ENCODE results near the gene RNF5. TPM values are rescaled to one million over a fixed set of nuclear protein-coding genes. Genes with fewer than 3 reads are reported as not detected.
A peak's percentile ranks its signal among the peaks of the same experiment; 100 is the strongest.

The RNF5 gene, protein sequence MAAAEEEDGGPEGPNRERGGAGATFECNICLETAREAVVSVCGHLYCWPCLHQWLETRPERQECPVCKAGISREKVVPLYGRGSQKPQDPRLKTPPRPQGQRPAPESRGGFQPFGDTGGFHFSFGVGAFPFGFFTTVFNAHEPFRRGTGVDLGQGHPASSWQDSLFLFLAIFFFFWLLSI
- 10 to 100 TPM; 63.5 to 68.4 TPM for total RNA-seq

DNA sequence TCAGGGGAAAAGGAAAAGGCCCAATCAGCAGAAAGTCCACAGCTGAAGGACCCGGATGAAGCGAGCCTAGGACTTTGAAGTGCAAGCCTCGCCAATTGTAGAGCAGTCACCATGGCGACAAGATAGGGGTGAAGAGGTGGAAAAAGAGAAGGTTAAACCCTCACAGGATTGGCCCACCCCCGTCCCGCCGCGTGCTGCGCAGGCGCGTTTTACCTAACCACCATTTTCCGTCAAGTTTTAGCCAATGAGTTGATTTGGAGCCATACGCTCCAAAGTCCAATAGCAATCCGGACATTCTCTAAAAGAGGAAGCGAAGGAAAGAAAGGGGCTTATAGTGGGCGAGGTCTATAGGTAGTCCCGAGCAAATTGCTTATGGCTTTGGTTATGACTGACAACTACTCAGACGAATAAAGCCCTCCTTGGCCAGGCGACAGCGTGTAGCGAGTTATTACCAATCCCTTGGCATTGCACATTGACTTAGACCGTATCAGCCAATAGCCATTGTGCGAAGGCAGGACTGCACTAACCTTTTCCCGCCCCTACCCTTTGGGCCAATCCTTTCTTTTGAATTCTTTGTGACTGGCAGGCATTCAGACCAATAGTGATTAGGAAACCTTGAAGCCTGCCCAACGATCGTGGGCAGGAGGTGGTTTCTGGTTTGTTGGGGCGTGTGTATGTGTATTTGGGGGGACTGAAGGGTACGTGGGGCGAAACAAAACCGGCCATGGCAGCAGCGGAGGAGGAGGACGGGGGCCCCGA is at the start of gene RNF5:
Gene RNF5 (plus strand): TSS at position 618 of the 759 bp plus-strand sequence. CDS start 107 bp downstream, at position 725.
- ATAC-seq (ENCODE audit: insufficient number of reproducible peaks, low FRiP score, low read depth) (peak; percentile 84), DNase-seq (ENCODE audit: low spot score) (peak; percentile 100)
- H3K9me3 ChIP-seq = no peaks in the 10 kb centered on the region
- TF ChIP-seq, protein P1, sequence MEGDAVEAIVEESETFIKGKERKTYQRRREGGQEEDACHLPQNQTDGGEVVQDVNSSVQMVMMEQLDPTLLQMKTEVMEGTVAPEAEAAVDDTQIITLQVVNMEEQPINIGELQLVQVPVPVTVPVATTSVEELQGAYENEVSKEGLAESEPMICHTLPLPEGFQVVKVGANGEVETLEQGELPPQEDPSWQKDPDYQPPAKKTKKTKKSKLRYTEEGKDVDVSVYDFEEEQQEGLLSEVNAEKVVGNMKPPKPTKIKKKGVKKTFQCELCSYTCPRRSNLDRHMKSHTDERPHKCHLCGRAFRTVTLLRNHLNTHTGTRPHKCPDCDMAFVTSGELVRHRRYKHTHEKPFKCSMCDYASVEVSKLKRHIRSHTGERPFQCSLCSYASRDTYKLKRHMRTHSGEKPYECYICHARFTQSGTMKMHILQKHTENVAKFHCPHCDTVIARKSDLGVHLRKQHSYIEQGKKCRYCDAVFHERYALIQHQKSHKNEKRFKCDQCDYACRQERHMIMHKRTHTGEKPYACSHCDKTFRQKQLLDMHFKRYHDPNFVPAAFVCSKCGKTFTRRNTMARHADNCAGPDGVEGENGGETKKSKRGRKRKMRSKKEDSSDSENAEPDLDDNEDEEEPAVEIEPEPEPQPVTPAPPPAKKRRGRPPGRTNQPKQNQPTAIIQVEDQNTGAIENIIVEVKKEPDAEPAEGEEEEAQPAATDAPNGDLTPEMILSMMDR (IDR thresholded peaks at IDR 0.05) = no peak
- peaks cover 5% of the 10 kb centered on the region for H3K36me3 ChIP-seq
- H3K4me1 ChIP-seq (ENCODE audit: control insufficient read depth in 1 of 2, low read depth in 2 of 2) = peaks cover 22 to 40% of the 10 kb centered on the region in 2 donors
- H3K27ac ChIP-seq = peak within 1 kb of the TSS; percentile 94 to 96
- peak within 1 kb of the TSS; percentile 98 for H3K4me3 ChIP-seq
- no peaks in the 10 kb centered on the region for H3K27me3 ChIP-seq (replicated peaks; ENCODE audit: insufficient read depth)

DNA sequence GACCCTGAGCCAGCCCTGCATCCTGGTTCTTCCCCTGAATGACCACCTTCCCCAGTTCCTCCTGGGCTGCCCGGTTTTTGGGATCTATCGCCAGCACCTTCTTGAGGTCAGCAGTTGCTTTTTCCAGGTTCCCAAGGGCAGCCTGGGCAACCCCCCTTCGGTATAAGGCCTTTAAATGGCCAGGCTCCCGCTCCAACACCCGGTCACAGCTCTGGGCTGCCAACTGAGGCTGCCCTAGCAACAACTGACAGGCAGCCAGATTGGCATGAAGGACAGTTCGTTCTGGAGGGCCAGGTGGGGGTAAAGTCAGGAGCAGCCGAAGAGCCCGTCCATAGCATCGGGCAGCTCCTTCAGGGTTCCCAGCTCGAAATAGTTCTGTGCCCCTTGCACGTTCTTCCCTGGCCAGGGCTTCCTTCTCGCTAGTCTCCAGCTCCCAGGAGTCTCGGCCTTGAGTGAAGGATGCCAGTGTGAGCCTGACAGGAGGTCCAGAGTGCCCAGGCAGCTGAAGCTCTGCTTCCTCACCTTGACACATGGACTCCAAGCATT is 49.4 kb upstream of the RNF5 start:
- DNase-seq (ENCODE audit: low spot score) = no peak
- Histone ChIP-seq H3K4me3 (peak overlapping the region; percentile 90), H3K36me3 (peaks cover 17% of the 10 kb centered on the region)

DNA sequence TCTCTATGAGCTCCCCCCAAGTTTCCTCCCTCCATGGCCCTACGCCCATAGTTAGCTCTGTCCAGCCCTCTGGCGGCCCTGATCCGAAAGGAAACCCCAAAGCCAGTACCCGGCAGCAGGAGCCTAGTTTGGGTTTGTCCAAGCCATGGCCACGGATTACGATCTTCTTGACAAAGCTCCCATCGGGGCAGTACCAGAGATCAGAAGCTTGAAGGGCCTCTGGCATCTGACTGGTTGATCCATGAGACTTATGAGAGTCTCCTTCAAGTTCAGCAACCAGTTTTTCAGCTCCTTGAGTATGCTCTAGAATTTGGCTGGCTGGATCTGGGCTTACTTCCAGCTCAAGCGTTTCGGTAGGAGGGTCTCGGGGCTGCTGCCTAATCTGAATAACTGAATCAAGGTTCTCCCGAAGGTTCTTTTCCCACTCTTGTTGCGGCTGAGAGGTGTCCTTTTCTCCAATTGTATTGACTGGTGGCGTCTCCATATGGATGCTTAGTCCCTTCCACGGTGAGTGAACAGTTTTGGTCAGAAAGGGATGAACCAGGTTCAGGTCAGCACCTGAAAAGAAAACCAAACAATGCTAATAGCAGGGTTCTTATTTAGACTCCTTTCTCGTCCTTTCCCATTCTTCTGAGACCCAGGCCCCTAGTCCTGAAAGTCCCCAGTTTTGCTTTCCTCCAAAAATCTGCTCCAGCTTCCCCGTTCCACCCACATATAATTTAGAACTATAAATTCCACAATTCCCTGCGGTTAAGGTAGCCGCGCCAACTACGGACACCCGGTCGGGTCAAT is 48.7 kb upstream of the RNF5 start:
- peak overlapping the region; percentile 90 for H3K4me3 ChIP-seq
- TF ChIP-seq, protein P1 (IDR thresholded peaks at IDR 0.05) = no peak
- no peaks in the 10 kb centered on the region for H3K27me3 ChIP-seq (replicated peaks; ENCODE audit: insufficient read depth)
- peak overlapping the region; percentile 91 to 93 for H3K27ac ChIP-seq
- H3K4me1 ChIP-seq (ENCODE audit: control insufficient read depth in 1 of 2, low read depth in 2 of 2) = peaks cover 19 to 32% of the 10 kb centered on the region in 2 donors
- H3K36me3 ChIP-seq = peaks cover 14% of the 10 kb centered on the region
- H3K9me3 ChIP-seq = no peaks in the 10 kb centered on the region
- ATAC-seq (ENCODE audit: insufficient number of reproducible peaks, low FRiP score, low read depth) (peak; percentile 13), DNase-seq (ENCODE audit: low spot score) (no peak)

More for the DNA sequence above, 49.4 kb upstream of the RNF5 start:
- H3K4me1 ChIP-seq (ENCODE audit: control insufficient read depth in 1 of 2, low read depth in 2 of 2) = peaks cover 19 to 32% of the 10 kb centered on the region in 2 donors
- no peaks in the 10 kb centered on the region for H3K9me3 ChIP-seq
- no peak for ATAC-seq (ENCODE audit: insufficient number of reproducible peaks, low FRiP score, low read depth)
- no peaks in the 10 kb centered on the region for H3K27me3 ChIP-seq (replicated peaks; ENCODE audit: insufficient read depth)
- TF ChIP-seq, protein P1 (IDR thresholded peaks at IDR 0.05) = no peak
- H3K27ac ChIP-seq = peak overlapping the region; percentile 91 to 93

DNA sequence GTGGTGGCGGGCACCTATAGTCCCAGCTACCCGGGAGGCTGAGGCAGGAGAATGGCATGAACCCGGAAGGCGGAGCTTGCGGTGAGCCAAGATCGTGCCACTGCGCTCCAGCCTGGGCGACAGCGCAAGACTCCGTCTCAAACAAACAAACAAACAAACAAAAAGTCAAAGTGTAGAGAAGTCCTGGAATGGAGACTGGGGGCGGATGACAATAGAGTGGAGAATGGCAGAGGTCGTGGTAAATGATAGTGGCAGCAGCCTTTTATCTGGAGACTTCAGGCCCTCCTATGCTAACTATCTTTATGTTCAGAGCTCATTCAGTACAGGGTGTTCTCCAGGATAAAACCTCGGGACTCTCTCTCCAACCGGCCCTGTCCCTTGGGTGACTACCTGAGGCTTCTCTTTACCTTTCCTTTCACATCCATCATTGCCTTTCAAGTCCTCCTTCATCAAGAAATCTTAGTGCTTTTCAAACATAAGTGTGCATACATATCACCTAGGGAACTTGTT is 46.7 kb upstream of the RNF5 start:
- Histone ChIP-seq H3K4me1 (ENCODE audit: control insufficient read depth in 1 of 2, low read depth in 2 of 2) (peaks cover 19 to 24% of the 10 kb centered on the region in 2 donors), H3K27me3 (replicated peaks; ENCODE audit: insufficient read depth) (no peaks in the 10 kb centered on the region), H3K4me3 (no peak overlapping the region), H3K9me3 (no peaks in the 10 kb centered on the region), H3K27ac (no peak overlapping the region), H3K36me3 (no peaks in the 10 kb centered on the region)
- ATAC-seq (ENCODE audit: insufficient number of reproducible peaks, low FRiP score, low read depth) (no peak), DNase-seq (ENCODE audit: low spot score) (no peak)
- TF ChIP-seq, protein P1 (IDR thresholded peaks at IDR 0.05) = no peak
